Germinal center (tissue), 1 donor: ENCODE results near the gene ARFGAP1.

ENCODE experiments used
- DNase-seq: peaks from one replicate; pipeline ENCODE4 v3.0.0; 2012; ENCODE audit warnings: mixed read lengths, low spot score

The ARFGAP1 gene

GRCh38 chr20:63279931-63280330 is 7.3 kb downstream of the ARFGAP1 start:
- DNase-seq, result no peak

DNA sequence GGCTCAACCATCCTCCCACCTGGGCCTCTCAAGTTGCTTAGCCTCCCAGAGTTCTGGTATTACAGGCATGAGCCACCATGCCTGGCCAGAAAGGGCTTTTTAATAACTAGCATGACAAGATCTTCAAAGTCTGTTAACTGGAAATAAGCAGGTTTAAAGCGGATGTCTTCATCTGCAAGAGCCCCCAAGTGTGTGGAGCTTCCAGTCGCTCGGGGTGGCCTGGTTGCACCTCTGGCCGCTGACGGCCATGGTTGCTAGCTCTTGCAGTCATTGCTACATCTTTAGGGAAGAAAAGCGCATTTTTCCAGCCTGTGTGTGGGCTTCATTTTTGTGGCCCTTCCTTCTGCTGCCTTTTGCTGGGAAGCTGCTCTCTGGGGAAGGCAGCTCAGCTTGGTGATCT is 7.8 kb downstream of the ARFGAP1 start:
- no peak for DNase-seq

DNA sequence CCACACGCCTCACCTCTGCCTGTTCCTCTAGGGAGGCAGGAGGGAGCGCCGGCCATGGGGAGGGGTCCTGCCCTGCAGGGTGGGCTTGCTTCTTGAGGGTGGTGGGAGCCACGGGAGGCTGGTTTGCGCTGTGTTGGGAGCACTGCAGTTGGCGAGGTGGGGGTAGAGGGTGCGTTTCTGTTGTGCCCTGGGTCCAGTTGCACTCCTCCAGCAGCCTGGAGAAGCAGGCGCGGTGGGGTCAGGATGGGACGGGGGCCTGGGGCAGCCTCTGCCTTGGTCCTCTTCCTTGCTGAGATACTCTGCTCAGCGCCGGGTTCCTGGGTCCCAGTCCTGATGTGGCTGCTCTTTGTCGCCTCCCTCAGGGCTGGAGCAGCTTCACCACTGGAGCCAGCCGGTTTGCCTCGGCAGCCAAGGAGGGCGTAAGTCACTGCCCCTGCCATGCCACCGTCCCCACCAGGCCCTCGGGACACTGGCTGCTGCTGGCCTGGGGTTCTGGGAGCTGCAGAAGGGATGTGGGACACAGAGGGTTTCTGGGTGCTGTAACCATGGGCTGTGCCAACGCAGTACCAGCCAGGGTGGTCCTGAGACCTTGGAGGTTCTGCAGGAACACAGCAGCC is 8.4 kb downstream of the ARFGAP1 start:
- DNase-seq, result no peak

DNA sequence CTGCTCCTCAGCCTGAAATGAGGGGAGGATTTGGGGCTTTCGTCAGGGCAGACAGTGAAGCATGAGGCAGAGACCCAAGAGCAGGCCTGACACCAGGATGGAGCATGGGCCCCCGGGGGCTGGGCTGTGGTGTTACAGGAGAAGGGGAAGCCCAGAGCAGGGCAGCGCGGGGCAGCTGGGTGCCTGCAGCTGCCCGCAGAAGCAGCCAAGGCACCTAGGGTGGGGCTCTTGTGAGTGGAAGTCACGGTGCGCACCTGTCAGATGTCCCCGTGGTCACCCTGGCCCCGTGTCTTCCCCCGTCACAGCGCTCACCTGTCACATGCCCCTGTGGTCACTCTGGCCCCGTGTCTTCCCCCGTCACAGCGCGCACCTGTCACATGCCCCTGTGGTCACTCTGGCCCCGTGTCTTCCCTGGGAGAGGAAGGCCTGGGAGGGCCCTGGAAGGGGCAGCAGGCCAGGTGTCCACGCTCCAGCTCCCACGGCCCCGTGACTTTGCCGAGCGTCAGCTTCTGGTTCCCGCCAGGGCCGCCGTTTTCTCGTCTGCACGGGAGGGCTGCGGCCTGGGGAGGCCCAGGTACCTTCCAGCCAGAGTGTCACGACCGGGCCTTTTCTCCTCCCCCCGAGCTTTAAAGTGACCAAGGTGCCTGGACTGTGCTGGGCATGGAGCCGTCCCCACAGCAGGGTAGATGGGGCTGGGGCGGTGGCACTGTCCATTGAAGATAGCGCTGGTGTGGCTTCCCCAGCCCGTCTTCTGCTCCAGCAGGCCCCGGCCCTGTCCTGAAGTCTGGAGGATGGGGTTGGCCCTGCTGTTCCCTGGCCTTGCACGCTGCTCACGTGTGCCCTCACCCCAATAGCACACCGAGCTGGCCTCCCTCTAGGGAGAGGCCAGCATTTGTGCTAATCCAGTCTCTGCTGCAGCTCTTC is 9.4 kb downstream of the ARFGAP1 start:
- no peak for DNase-seq

- no peak for DNase-seq
Measured at GRCh38 chr20:63282946-63283345, 10.3 kb downstream of the ARFGAP1 start.

GRCh38 chr20:63283397-63284082 is 10.9 kb downstream of the ARFGAP1 start:
- DNase-seq, result no peak

GRCh38 chr20:63284083-63284440 is 11.4 kb downstream of the ARFGAP1 start:
- DNase-seq, result no peak

- no peak for DNase-seq
Measured at GRCh38 chr20:63284544-63284949, 11.9 kb downstream of the ARFGAP1 start.

- no peak for DNase-seq
Measured at GRCh38 chr20:63284981-63285524, 12.4 kb downstream of the ARFGAP1 start.

- DNase-seq, result no peak
Measured at GRCh38 chr20:63285636-63286615, 13.3 kb downstream of the ARFGAP1 start.

DNA sequence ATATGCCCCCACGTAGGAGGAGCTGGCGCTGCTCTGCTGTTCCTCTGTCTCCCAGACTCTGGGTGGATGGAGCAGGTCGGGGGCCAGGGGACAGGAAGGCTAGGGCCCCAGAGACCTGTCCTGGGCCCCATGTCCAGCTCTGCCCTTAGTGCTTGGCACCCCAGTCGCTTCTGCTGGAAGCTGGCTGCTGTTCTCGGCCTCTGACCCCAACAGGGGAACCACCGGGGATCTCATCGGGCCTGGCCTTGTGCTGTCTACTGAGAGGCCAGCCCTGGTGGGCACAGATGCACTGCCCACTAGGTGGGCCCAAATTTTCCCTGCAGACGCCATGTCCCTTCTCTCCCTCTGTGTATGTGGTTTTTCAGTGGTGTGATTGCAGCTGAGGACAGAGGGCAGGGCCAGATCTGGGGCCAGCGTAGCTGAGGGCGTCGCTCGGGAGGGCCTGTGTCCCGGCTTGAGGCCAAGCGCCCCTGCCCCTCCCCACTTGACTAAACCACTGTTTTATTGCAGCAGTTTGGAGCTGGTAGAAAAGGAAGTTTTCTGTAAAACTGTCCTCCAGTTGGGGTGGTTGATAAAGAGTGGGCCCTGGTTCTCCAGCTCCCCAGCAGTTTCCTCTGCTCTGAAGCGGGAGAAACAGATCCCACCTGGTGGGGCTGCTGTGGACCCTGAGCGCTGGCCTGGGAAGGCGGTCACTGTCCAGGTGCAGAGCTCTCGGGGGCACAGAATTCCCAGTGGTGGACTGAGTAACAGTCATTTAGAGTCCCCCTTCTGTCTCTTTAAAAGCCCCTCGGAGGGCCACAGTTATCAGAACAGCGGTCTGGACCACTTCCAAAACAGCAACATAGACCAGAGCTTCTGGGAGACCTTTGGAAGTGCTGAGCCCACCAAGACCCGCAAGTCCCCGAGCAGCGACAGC is 14.4 kb downstream of the ARFGAP1 start:
- no peak for DNase-seq

- no peak for DNase-seq
Measured at GRCh38 chr20:63287697-63288580, 15.3 kb downstream of the ARFGAP1 start.

- DNase-seq, result no peak
Measured at GRCh38 chr20:63288581-63289251, 16.1 kb downstream of the ARFGAP1 start.

DNA sequence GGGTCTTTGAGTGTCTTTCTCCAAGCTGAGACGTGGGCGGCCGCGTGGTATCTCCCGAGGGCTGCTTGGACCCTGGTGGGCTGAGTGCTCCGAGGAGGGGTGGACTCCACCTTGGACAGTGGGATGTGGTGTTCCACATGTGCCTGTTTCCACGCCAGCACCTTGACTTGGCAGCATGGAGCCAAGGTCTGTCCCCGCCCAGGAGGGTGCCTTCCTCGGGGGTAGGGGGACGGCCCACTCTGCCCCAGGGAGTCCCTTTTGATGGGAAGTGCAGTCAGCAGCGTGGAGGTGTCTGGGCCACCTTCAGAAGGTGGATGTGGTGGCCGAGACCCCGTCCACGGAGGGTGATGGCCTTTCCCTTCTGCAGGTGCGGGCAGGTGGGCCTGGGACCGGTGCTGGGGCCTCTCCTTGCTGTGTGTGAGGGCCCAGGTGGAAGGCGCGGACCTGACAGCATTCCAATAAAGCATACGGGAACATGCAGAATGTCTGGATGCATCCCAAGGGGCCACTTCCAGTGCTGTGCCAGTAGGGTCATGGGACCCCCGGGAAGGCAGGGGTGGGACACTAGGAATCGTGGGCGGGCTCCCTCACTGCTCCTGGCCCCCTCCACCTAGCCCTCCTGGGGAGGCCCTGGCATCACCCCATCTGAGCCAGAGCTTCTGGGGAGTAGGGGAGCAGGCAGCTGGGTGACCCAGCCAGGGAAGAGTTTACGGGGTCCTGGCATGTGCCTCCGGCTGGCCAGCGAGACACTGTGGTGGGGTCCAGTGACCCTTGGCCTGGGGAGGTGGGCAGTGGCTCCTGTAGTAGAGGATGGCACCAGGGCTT is 16.9 kb downstream of the ARFGAP1 start:
- DNase-seq, result no peak

DNA sequence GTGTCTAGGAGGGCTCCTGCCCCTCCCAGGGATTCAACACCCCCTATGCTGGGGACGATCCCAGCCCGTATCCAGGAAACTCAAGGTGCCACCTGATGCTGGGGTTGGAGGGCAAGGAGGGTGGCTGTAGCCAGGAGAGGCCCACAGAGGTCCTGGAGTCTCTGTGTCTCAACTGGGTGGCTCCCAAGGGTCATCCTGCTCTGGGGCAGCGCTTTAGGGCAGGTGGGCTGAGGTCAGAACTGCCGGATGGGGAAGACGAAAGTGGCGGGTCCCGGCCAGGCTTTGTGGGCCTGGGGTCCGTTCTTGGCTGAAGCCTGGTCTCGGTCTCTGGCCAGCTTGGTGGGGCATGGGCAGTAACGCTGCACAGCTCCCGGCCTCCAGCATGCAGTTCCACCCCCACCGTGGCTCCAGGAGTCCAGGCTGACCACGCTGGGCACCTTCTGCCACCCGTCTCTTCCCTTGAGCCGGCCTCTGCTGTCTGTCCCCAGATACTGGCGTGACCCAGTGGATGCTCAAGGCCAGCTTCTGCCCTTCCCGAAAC is 17.6 kb downstream of the ARFGAP1 start:
- DNase-seq, result no peak

GRCh38 chr20:63290677-63291472 is 18.3 kb downstream of the ARFGAP1 start:
- DNase-seq, result peak; percentile 87

- DNase-seq, result no peak
Measured at GRCh38 chr20:63291811-63292210, 19.2 kb downstream of the ARFGAP1 start.
